GM19395 (cell line): Measurements from ENCODE around the gene CACNG5.

Experiments
- ATAC-seq: cut with Tn5 transposase; IDR thresholded peaks from one replicate; pipeline ENCODE4 v1.9.1; 2021; ENCODE audit warnings: mild to moderate bottlenecking, moderate library complexity; ENCODE audit not compliant: unreplicated experiment

CACNG5 gene

GRCh38 chr17:66819466-66819865 is 15.5 kb upstream of the CACNG5 start:
- no peak for ATAC-seq

DNA sequence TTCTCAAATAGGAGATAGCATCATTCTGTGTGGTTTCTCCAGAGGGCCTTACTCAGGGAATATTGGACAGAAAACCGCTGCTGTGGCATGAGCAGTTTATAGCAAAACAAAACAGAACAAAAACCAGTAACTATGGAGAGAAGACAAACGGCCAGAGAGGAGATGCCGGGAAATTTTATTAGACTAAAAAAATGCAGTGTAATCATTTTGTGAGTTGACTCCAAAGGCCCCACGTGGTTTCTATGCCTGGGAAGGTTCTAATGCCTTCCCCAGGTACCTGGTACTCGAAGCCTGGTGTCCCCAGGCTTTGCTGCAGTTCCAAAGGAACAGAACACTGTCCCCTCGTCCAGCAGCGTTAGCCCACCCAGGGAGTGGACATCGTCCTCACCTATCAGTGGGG is 12.9 kb upstream of the CACNG5 start:
- no peak for ATAC-seq

GRCh38 chr17:66826856-66827255 is 8.1 kb upstream of the CACNG5 start:
- no peak for ATAC-seq

- no peak for ATAC-seq
Measured at GRCh38 chr17:66829386-66829864, 5.5 kb upstream of the CACNG5 start.

DNA sequence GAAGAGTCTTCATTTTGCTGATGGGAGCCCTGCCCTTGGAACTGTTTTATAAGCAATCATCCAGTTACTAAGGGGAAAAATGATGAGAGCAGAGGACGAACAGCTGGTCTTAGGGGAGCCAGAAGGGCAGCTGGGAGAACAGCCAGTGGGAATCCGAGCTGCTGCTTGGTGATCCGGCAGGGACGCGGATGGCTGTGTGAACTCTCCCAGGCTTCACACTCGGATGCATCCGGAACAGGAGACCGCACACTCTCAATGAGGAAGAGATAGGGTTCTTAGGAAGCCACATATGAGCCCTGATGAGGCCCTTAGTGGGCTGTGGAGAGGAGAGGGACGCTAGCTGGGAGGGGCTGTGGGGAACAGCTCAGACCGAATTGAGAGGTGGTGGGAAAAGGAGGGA is 5.0 kb upstream of the CACNG5 start:
- ATAC-seq, result no peak

DNA sequence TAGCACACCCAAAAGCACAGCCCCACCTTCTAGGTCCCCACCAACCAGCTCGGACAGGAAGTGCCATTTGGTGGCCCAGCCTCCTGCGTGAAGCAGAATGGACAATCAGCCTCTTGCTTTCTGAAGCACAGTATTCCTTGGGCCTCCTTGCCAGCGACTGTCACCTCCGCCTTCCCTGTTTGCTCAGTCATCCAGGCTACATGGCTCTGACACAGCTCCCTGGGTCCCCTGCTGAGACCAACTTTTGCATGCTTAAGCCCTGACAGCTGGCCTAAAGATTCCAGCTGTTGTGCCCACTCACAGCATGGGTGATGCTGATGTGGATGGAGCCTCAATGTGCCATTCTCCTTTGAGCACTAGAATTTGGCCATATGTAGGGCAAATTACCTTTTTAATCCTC is 4.5 kb upstream of the CACNG5 start:
- no peak for ATAC-seq

DNA sequence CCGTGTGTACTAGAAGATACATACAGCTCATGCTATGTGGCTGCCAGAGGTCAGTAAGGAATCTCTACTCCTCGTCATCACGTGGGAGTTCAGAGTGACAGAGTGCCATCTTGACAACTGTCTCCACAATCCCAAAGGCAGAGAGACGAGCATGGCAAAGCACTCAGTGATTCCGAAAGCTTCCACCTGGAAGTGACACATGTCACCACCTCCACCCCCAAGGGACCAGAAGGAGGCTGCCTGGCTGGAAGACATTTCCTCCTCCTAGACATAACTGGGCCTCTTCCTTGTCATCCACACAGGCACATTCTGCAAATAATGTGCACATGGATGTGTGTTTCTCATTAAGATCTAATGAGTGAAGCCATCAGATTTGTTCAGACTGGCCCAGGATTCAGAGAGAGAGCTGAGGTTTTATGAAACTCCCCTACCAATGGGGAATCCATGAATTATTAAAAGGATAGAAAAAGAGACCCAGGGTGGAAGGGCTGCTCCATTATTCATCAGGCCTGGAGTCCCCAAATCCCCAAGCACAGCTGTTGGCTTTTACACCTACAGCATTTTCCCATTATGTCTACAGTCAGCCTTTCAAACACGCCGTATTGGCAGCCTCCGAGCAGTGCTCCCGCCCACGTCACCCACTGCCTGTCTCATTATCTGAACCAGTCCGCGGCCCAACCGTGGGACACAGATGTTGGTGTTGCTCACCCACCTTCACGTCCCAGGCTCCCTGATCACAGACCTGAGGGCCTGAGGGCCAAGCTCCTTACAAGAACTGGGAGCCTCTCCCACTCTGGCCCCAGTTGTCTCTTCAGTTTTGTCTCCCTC is 3.3 kb upstream of the CACNG5 start:
- no peak for ATAC-seq

DNA sequence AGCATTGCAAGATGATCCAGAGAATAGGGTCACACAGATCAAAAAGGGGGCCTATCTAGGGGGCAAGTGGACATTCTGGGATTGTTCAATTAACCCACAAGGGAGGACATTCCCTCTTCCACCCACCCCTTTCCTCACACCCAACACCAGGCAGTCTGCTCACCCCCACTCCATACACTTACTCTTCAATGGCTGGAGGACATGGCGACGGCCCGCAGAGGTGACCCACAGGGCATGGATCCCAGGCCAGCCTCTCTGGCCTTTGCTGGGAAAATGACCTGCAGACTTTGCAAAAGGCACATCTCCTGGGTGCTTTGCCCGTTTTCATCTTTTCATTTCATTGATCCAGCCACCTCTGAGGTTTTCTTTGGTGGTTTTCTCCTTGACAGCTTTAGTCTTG is 1.7 kb upstream of the CACNG5 start:
- ATAC-seq, result no peak

DNA sequence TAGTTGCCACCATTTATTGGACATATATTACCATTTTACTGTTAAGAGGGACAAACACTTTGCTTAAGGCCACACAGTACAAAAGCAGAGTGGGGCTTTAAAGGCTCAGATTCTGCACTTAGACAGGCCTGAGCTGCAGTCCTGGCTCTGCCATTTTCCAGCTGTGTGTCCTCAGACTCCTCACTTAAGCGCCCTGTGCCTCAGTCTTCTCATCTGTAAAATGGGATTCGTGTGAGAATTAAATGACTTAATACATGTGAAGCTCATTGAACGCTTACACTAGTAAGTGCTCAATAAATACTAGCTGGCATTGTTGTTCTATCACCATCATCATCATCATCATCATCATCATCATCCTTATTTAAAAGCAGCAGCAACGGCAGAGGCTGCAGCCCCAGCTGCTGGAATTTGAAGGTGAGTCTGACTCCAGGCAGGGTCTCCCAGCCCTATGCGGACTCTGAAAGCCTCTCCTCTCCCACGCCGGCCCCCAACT is 445 bp upstream of the CACNG5 start:
- ATAC-seq, result no peak

DNA sequence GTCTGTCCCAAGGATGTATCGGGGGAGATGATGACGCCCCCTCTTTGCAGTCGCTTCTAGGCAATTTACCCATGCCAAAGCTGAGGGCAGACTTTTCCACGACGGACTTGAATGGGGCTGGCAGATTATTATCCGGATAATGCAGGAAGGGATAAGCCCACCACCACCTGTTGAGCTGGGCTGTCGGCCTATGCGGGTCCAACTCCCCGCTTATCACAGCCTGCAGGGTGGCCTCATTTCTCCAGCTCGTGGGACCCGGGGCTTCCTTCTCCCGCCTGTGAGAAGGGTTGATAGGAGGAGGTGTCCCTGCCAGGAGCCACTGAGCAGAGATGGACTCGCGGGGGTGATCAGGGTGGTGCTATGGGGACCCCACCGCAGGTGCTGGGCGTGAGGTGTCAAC is 559 bp downstream of the CACNG5 start:
- ATAC-seq, result no peak

DNA sequence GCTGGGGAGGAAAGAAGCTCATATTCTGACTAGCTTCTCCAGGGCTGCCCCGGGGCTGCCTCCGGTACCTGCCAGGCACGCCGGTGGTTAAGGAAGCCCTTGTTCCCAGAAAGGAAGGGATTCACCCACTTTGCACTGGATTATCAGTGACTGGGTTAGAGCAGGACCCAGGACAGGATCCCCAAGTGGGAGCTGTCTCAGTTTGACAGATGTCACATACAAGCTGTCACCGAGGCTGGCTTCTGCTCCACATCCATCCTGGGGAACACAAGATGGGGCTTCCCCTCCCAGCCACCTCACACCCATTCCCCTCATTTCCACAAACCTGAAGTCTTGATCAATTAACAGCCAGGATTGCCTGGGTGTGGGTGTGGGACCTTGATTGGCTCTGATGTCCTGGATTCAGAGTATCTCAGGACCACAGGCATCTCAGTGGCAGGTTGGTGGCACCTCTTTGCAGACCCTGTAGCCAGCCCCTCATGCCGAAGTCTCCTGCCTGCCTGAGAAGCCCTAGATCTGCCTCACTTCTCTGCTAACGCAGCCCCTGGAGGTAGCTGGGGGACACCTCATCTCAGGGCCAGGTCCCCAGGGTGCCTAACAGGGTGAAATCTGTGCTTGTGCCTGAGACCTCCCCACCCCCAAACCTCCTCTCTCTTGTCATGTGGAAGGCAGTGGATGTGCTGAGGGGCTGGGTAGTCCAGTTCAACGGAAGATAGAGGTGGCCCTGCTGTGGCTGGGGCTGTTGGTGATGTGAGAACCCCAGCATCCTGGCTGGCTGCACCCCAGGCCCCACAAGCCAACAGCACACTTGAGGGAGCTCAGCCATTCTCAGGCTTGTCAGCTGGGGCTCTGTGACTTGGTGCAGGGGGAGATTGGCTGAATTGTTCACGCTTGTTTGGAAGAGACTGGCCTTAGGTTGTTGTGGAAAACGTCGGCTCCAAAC is 1.4 kb downstream of the CACNG5 start:
- no peak for ATAC-seq

GRCh38 chr17:66837226-66837625 is 2.3 kb downstream of the CACNG5 start:
- ATAC-seq, result no peak

- ATAC-seq, result no peak
Measured at GRCh38 chr17:66837885-66838665, 3.2 kb downstream of the CACNG5 start.

DNA sequence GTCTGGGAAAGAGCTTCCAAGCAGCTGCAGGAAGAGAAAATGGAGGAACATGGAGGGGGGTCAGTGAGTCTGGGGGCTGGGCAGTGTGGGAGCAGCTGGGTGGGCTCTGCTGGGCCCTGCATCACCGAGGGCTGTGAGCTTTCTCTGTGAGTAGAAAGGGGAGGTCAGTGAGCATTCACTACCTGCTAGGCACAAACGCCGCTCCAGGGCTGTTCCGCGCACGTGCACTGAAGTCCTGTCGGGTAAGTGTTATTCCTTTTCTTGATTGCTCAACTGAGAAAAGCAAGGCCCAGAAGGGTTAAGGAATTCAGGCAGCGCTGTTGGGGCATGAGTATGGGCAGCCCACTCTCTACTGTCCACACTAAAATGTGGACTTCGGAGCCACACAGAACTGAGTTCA is 4.7 kb downstream of the CACNG5 start:
- no peak for ATAC-seq

DNA sequence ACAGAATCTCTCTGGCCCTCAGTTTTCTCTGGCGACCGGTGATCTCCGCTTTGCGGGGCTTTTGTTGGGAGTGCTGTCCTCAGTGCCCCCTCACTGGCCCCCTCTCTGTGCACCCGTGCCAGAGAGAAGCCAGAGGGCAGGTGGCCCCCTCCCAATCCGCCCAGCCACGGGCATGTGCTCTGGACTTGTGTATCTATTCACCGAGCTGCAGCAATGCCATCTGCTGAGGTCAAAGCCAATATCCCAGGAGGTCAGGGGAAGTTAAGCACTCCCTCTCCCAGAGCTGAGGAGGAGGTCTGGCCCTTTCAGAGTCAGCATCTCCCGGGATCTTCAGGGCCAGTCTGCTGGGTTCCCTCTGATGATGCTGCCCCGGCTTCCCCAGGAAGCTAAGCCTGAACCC is 5.1 kb downstream of the CACNG5 start:
- no peak for ATAC-seq

DNA sequence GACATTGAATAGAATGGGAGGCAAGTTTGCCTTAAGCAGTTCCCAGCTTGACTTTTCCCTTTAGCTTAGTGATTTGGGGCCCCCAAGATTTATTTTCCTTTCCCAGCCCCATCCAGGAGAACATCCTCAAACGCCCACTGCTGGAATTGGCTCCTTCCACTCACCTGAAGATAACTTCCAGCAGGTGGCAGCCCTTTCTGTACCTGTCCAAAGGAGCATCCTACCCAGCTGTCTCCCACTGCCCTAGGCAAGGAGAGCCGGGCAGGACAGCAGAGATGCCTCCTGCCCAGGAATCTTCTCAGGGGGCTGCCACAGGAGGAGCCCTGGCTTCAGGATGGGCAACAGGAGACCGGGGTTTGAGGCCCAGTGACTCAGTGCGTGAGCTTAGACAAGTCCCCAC is 6.4 kb downstream of the CACNG5 start:
- ATAC-seq, result no peak

DNA sequence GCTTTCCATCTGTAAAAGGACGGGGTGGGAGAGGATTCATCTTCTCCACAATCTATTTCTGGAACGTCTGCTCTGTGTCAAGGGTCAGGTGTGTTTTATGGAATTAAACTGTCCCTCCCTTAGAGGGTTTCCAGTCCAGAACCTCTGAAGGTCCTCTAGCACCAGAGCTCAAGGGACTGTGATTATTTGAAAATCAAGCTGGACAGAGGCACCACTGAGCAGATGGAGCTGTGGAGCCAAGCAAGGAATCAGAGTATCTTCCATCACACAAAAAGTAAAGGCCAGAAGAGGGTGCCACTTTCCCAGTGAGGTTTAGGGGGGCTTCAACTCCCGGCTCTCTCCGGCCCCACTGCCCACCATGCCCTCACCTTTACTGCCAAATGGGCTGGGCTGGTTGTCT is 6.8 kb downstream of the CACNG5 start:
- ATAC-seq, result no peak

- ATAC-seq, result no peak
Measured at GRCh38 chr17:66842505-66842904, 7.6 kb downstream of the CACNG5 start.

GRCh38 chr17:66842959-66843358 is 8.0 kb downstream of the CACNG5 start:
- no peak for ATAC-seq

GRCh38 chr17:66843627-66844026 is 8.7 kb downstream of the CACNG5 start:
- ATAC-seq, result no peak

DNA sequence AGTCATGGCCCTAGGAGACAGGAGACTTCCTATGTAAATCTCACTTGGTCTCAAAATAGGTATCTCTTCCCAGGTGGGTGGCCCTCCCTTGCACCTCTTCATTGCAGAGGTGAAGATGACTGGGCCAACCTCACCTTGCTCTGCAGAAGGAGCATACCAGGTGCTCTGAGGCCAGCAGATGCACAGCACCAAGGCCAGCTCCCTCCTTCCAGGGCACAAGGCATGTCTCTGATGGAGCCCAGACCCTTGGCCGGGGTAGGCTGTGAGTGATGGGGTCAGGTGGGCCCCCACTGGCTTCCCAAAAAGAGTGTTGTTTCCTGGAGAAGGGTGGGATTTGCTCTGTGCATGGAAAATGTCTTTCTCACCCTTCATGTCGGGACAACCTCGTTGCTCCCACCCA is 12.8 kb downstream of the CACNG5 start:
- no peak for ATAC-seq
